CD1c-positive myeloid dendritic cell (primary cell): ENCODE data around the gene CSNK1G2.
"Not testable (repeated sequence)": the region's sequence is repeated elsewhere in the genome, so short reads cannot be mapped to it uniquely, and the experiment has no call there.

ENCODE experiments used
- DNase-seq: peaks from one replicate; pipeline ENCODE4 v3.0.0-alpha.2; 2016; ENCODE audit errors: extremely low spot score

CSNK1G2 gene

GRCh38 chr19:1988464-1988863, 47.5 kb downstream of the CSNK1G2 start:
- DNase-seq, result not testable (repeated sequence)

DNA sequence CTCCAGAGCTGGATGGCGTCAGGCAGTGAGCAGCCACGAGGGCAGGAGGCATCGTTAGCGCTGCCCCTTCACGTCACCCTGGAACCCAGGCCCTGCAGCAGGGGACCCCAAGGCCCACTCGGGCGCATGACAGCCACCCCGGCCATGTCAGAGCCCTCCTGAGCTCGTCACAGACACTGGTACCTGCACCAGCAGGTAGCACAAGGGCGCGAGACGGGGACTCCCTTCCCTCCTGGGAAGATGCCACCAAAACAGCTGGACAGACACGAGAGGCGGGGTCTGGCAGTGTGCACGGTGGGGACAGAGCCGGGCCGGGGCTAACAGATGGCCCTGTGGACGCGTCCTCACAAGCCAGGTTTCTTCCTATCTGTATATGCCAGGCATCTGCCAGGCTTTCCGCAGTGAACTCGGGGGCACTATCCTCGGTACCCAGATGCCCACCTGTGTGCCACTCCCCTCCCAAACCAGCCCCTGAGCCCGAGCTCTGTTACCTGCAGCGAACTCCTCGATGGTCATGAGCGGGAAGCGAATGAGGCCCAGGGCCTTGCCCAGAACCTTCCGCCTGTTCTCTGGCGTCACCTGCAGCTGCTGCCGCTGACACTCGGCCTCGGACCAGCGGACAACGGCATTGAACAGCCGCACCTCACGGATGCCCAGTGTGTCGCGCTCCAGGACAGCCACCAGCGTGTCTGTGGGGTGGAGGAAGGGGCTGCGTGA, 48.7 kb downstream of the CSNK1G2 start:
- no peak for DNase-seq

- no peak for DNase-seq
These were observed 49.5 kb downstream of the CSNK1G2 start for GRCh38 chr19:1990230-1991017.

DNA sequence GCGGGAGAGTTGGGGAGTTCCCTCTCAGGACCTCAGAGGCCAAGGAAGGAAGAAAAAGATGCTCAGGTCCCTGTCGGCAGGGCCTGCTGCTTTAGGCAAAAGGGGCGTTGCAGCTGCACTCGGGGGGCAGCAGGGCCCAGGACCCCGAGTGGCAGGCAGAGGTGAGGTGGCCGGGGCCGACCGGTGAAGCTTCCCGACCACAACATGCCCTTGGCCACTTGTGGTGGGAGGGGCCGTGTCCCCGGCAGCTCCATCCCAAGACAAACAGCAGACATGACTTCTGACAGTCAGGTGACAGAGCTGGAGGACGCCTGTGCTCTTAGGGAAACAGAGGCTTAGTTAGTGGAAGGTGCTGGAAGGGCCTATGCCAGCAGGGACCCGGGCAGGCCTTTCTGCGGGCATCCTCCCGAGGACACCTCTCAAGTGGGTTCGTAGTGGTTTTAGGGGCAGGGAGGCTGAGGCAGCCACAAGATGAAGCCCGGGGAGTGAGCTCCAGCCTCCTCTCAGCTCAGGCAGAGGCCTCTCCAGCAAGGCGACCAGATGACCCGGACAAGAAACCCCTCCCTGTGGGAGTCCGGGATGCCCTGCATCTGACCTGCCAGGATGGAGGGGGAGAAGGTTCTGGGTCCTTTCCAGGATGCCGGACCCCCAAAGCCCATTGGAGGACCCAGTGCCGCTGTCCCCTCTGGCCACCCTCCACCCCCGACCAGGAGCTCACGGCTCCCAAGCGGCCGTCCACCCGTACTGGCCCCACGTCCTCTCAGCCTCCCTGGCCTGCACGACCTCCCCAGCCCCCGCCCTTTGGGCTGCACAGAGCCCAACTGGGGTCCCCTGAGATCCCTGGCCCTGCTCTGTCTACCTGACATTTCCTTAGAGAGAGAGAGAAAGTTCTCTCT, 50.3 kb downstream of the CSNK1G2 start:
- DNase-seq, result no peak

- DNase-seq, result peak; percentile 3
These were observed 51.8 kb downstream of the CSNK1G2 start for GRCh38 chr19:1992759-1993260.

GRCh38 chr19:1997353-1998233, 56.6 kb downstream of the CSNK1G2 start:
- DNase-seq, result no peak

DNA sequence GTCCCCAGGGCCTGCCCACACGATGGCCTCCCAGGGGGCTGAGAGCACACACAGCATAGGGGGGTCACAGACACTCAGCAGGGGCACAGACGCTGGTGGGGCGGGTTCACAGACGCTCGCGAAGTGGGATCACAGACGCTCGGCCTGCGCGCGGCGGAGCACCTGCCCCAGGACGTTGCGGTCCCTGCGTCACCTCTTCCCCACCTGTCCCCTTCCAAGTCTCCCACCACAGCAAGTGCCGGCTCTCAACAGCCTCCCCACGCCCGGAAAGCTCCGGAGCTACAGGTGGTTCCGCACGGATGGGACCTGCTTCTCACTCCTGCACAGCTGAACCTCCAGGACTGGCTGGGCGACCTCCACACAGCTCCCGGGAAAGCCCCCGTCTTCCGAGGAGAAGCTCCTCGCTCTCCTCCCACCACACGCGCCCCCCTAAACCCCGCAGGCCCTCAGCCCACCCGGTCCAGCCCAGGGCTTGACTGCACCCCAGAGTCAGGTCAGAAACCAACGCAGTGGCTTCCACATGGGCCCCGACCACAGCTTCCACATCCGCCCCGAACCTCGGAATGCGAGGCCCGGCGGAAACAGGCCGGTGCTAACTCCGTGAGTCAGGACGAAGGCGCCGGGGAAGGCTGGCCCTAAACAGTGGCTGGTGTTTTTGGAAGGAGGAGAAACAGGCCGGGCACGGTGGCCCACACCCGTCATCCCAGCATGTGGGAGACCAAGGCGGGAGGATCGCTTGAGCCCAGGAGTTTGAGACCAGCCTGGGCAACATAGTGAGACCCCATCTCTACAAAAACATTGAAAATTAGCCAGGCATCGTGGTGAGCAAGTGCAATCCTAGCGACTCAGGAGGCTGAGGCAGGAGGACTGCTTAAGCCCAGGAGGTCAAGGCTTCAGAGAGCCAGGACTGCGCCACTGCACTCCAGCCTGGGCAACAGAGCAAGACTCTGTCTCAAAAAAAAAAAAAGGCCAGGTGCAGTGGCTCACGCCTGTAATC, 58.0 kb downstream of the CSNK1G2 start:
- no peak for DNase-seq

DNA sequence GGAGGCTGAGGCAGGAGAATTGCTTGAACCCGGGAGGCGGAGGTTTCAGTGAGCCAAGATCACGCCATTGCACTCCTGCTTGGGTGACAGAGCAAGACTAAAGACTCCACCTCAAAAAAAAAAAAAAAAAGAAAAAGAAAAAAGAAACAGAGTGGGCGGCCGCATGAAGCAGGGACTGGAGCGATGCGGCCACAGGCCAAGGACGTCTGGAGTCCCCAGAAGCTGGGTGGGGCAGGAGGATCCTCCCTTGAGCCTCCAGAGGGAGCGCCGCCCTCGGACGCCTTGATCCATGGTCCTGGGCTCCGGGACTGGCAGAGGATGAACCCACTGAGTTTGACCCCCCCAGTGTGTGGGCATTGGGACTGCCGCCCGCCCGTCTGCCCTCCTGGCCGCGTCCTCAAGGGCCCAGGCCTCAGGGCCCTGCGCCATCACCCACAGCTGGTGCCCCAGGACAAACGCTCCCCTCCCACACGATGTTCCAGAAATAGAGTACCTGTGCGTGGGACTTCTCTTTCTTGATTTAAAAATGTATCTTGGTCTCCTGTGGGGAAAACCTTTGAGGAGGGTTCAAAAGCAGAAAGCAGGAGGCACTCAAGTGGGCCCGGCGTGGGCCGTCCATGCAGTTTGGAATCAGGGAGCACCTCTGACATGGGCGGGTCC, 59.0 kb downstream of the CSNK1G2 start:
- no peak for DNase-seq

DNA sequence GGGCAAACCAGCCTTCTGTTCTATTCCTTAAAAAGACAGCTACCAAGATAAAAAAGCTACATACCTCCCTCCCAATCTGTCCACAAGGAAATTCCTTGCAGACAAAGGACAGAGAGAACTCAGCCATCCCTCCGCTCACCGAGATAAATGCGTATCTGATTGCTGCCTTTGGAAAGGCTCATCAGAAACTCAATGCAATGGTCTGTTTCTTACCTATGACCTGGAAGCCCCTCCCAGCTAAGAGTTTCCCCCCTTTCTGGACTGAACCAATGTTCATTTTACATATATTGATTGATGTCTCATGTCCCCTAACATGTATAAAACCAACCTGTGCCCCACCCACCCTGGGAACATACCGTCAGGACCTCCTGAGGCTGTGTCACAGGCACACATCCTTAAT, 62.9 kb downstream of the CSNK1G2 start:
- no peak for DNase-seq

- DNase-seq, result no peak
These were observed 69.2 kb downstream of the CSNK1G2 start for GRCh38 chr19:2010135-2010668.

GRCh38 chr19:2011169-2011568, 70.2 kb downstream of the CSNK1G2 start:
- no peak for DNase-seq

GRCh38 chr19:2012941-2013682, 72.1 kb downstream of the CSNK1G2 start:
- no peak for DNase-seq

- no peak for DNase-seq
These were observed 72.7 kb downstream of the CSNK1G2 start for GRCh38 chr19:2013683-2013961.

GRCh38 chr19:2014131-2014571, 73.2 kb downstream of the CSNK1G2 start:
- DNase-seq, result no peak

GRCh38 chr19:2014731-2015607, 74.0 kb downstream of the CSNK1G2 start:
- peak; percentile 28 for DNase-seq

DNA sequence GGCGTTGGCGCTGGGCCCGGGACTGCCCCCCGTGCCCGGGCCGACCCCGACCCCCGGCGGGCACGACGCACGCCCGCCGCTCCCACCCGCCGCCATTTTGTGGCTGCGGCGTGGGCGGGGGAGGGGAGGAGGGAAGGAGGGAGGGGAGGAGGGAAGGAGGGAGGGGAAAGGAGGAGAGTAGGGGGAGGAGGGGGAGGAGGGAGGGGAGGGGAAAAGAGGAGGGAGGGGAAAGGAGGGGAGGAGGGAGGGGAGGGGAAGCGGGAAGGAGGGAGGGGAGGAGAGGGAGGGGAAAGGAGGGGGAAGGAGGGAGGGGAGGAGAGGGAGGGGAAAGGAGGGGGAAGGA, 74.6 kb downstream of the CSNK1G2 start, which contains the start of gene BTBD2:
BTBD2 (minus strand) TSS at position 107 of the 343 bp plus-strand sequence; CDS start at position 96, 11 bp downstream.
- DNase-seq, result peak; percentile 33

DNA sequence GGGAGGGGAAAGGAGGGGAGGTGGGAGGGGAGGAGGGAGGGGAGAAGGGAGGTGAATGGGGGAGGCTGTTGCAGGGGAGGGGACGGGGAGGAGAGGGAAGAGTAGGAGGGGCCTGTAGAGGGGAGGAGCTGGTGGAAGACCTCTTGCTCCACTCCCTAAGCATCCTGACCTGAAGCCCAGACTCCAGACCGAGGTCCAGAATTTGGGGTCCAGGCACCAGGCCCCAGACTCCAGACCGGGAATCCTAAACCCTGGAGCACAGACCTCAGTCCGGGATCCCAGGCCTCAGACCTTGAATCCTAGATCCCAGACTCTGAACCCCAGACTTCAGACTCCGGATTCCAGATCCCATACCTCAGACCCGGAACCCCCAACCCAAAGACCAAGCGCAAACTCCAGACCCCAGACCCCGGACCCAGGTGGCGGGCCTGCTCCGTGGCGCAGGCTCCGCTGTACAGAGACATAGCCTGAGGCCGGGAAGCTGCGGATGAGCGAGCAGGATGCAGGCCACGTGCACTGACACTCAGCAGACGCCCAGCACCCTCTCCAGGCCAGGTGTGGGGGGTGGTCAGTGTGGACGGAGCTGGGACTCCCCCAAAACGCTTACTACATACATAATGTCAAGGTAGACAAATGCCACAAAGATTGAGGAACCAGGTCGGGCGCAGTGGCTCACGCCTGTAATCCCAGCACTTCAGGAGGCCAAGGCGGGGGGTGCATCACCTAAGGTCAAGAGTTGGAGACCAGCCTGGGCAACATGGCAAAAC, 75.3 kb downstream of the CSNK1G2 start:
- DNase-seq, result peak; percentile 39
